Mesendoderm (in vitro differentiated cells): ENCODE results near the gene IFI30.

ENCODE experiments used
- DNase-seq: peaks from one replicate; pipeline ENCODE4 v3.0.0; 2013
- H2AK5ac ChIP-seq: 2 replicates; pipeline ENCODE4 v1.6.1; 2013; ENCODE audit warnings: low read length, inconsistent platforms
- H2BK120ac ChIP-seq: 2 replicates; pipeline ENCODE4 v1.6.1; 2013; ENCODE audit warnings: low read depth, mild to moderate bottlenecking, low read length, moderate library complexity, mixed read lengths
- H2BK15ac ChIP-seq: replicated peaks from 2 replicates; pipeline ENCODE4 v1.6.1; 2013; ENCODE audit warnings: low read depth, mild to moderate bottlenecking, moderate library complexity
- H2BK5ac ChIP-seq: 2 replicates; pipeline ENCODE4 v1.6.1; 2013; ENCODE audit warnings: low read length, inconsistent platforms
- H3K18ac ChIP-seq: 2 replicates; pipeline ENCODE4 v1.6.1; 2013; ENCODE audit warnings: mild to moderate bottlenecking, low read length, mixed read lengths
- H3K23ac ChIP-seq: one replicate; pipeline ENCODE4 v1.6.1; 2013; ENCODE audit warnings: low read length
- H3K27ac ChIP-seq: 2 replicates; pipeline ENCODE4 v1.5.1; 2013; ENCODE audit warnings: low read depth, mild to moderate bottlenecking, inconsistent platforms, low read length, moderate library complexity
- H3K27me3 ChIP-seq: 2 replicates; pipeline ENCODE4 v1.6.1; 2013; ENCODE audit warnings: low read length, control low read depth, mild to moderate bottlenecking, inconsistent platforms; ENCODE audit not compliant: insufficient read depth, poor library complexity
- H3K36me3 ChIP-seq: 2 replicates; pipeline ENCODE4 v1.6.1; 2013; ENCODE audit warnings: low read length, inconsistent platforms; ENCODE audit not compliant: control insufficient read depth, insufficient read depth
- H3K4ac ChIP-seq: one replicate; pipeline ENCODE4 v1.6.1; 2013; ENCODE audit warnings: low read depth, mild to moderate bottlenecking, low read length, moderate library complexity
- H3K4me1 ChIP-seq: 2 replicates; pipeline ENCODE4 v1.6.1; 2013; ENCODE audit warnings: low read depth, low read length, inconsistent platforms; ENCODE audit not compliant: control insufficient read depth
- H3K4me2 ChIP-seq: 2 replicates; pipeline ENCODE4 v1.6.1; 2013; ENCODE audit warnings: low read length
- H3K4me3 ChIP-seq: 2 replicates; pipeline ENCODE4 v1.5.1; 2013; ENCODE audit warnings: mild to moderate bottlenecking, low read length
- H3K56ac ChIP-seq: one replicate; pipeline ENCODE4 v1.6.1; 2013; ENCODE audit warnings: low read length
- H3K79me1 ChIP-seq: 2 replicates; pipeline ENCODE4 v1.6.1; 2013; ENCODE audit warnings: low read length, inconsistent platforms
- H3K79me2 ChIP-seq: 2 replicates; pipeline ENCODE4 v1.6.1; 2013; ENCODE audit warnings: mild to moderate bottlenecking, low read length; ENCODE audit not compliant: control insufficient read depth, insufficient read depth
- H3K9ac ChIP-seq: 2 replicates; pipeline ENCODE4 v1.6.1; 2013; ENCODE audit warnings: low read length, inconsistent platforms
- H4K5ac ChIP-seq: one replicate; pipeline ENCODE4 v1.6.1; 2013; ENCODE audit warnings: low read length
- H4K8ac ChIP-seq: one replicate; pipeline ENCODE4 v1.6.1; 2013; ENCODE audit warnings: low read depth, mild to moderate bottlenecking, control low read depth, low read length, moderate library complexity
- WGBS: extraction: QIAGEN DNeasy Blood & Tissue Kit; methylation state at CpG from one replicate; pipeline ENCODE4 v1.1.7; 2013; ENCODE audit warnings: low lambda C conversion rate, missing lambda C conversion rate; ENCODE audit not compliant: insufficient coverage; ENCODE audit errors: extremely low coverage; 5-methylcytosine and 5-hydroxymethylcytosine counted together

The IFI30 gene

DNA sequence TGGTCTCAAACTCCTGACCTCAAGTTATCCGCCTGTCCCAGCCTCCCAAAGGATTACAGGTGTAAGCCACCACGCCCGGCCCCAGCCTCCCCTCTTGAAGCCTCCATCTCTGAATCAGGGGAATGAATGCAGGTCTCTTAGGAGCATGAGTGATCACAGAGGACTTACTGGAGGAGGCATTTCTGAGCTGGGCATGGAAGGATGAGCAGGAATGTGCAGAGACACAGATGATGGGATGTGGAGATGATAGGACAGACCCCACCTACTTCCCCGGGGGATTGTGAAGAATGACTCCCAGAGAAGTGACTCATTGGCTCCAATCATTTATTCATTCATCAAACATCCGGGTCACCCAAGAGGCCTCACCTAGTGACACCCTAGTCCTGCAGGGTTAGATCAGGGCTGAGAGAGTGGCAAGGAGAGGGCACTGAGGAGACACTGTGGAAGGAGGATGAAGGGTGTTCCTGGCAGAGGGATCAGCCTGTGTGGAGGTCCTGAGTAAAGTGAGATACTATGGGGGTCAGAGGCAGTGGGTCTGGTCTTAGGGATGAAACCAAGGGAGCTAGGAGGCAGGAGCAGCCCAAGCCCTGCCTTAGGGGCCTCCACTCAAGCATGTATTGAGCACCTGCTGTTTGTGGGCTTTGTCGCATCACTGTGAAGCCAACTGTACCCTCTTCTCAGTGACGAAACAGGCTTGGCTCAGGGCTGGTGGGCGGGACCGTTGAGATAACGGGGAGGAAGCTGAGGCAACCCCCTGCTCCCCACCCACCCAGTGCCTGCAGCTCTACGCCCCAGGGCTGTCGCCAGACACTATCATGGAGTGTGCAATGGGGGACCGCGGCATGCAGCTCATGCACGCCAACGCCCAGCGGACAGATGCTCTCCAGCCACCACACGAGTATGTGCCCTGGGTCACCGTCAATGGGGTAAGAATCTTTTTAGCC is 3.0 kb downstream of the IFI30 start:
- peaks cover 2% of the 10 kb centered on the region for H3K4me1 ChIP-seq
- no peaks in the 10 kb centered on the region for H3K36me3 ChIP-seq
- H3K4me3 ChIP-seq: no peak overlapping the region
- no peak overlapping the region for H2BK5ac ChIP-seq
- H2AK5ac ChIP-seq: no peak overlapping the region
- H4K8ac ChIP-seq: no peak overlapping the region
- H3K27ac ChIP-seq: no peak overlapping the region
- H3K23ac ChIP-seq: no peak overlapping the region
- H3K4ac ChIP-seq: no peak overlapping the region
- H2BK15ac ChIP-seq: no peak overlapping the region
- H3K56ac ChIP-seq: no peak overlapping the region
- H3K18ac ChIP-seq: no peak overlapping the region
- no CpG with 5 or more reads among the region's 19 CpGs for WGBS
- H4K5ac ChIP-seq: no peak overlapping the region
- DNase-seq: no peak
- no peaks in the 10 kb centered on the region for H3K27me3 ChIP-seq
- no peak overlapping the region for H2BK120ac ChIP-seq
- no peaks in the 10 kb centered on the region for H3K79me2 ChIP-seq
- H3K9ac ChIP-seq: no peak overlapping the region
- H3K79me1 ChIP-seq: no peaks in the 10 kb centered on the region
- no peak overlapping the region for H3K4me2 ChIP-seq

DNA sequence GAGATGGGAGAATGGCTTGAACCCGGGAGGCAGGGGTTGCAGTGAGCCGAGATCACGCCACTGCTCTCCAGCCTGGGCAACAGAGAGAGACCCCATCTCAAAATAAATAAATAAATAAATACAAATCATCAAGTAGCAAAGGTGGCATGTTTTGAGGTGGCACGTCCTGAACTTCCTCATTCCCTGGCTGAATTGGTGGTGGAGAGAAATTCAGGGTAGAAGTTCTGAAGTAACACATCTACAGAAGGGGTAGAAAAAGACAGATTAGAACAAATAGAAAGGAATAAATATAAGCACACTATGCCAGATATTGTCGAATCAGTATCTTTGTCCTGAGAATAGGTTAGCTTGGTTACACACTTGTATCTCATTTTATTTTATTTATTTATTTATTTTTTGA is 6.3 kb downstream of the IFI30 start:
- no CpG with 5 or more reads among the region's 5 CpGs for WGBS
- H3K4me2 ChIP-seq: no peak overlapping the region
- H3K4me1 ChIP-seq: no peaks in the 10 kb centered on the region
- no peaks in the 10 kb centered on the region for H3K79me1 ChIP-seq
- H2BK120ac ChIP-seq: no peak overlapping the region
- H3K27ac ChIP-seq: no peak overlapping the region
- no peak overlapping the region for H2AK5ac ChIP-seq
- no peak overlapping the region for H3K4ac ChIP-seq
- H4K5ac ChIP-seq: no peak overlapping the region
- no peaks in the 10 kb centered on the region for H3K27me3 ChIP-seq
- no peak overlapping the region for H3K18ac ChIP-seq
- H3K79me2 ChIP-seq: no peaks in the 10 kb centered on the region
- no peak for DNase-seq
- H3K36me3 ChIP-seq: no peaks in the 10 kb centered on the region
- no peak overlapping the region for H2BK15ac ChIP-seq
- no peak overlapping the region for H2BK5ac ChIP-seq
- no peak overlapping the region for H3K4me3 ChIP-seq
- no peak overlapping the region for H3K9ac ChIP-seq
- H4K8ac ChIP-seq: no peak overlapping the region
- H3K23ac ChIP-seq: no peak overlapping the region
- no peak overlapping the region for H3K56ac ChIP-seq

DNA sequence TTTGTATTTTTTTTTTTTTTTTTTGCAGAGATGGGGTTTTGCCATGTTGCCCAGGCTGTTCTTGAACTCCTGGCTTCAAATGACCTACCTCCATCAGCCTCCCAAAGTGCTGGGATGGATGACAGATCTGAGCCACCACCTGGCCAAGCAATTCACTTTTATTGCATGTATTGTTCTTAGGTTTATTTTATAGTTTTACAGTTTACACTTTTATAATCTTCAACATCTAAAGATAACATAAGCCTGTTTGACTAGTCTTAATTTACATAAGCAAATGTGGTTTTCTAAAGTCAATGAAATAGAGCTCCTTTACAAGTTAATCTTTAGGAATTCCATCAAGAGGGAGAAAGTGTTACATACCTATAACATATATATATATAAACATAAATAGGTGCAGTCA is 9.9 kb downstream of the IFI30 start:
- DNase-seq: no peak
- Histone ChIP-seq H3K18ac (no peak overlapping the region), H2BK15ac (no peak overlapping the region)

DNA sequence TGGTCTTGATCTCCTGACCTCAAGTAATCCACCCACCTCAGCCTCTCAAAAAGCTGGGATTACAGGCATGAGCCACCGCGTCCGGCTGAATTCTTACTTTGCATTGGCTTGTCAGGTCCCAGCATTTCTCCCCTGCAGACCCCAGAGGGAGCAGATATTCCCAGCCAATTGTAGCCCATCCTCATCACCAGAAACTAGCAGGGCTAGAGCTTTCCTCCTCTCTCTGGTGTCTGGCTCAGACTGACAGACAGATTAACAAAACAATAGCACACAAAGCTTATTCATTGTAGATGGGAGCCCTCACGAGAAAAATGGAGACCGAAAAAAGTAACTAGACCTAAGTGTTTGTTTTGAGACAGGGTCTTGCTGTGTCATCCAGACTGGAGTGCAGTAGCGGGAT is 11.9 kb downstream of the IFI30 start:
- Histone ChIP-seq H3K27ac (no peak overlapping the region), H2BK15ac (no peak overlapping the region), H3K4me3 (no peak overlapping the region), H4K5ac (no peak overlapping the region), H3K9ac (no peak overlapping the region), H3K4ac (no peak overlapping the region), H3K4me2 (no peak overlapping the region), H3K27me3 (no peaks in the 10 kb centered on the region), H3K18ac (no peak overlapping the region), H3K56ac (no peak overlapping the region), H3K79me2 (no peaks in the 10 kb centered on the region), H3K36me3 (no peaks in the 10 kb centered on the region), H3K23ac (no peak overlapping the region), H3K79me1 (no peaks in the 10 kb centered on the region), H3K4me1 (no peaks in the 10 kb centered on the region), H2AK5ac (no peak overlapping the region), H4K8ac (no peak overlapping the region), H2BK120ac (no peak overlapping the region), H2BK5ac (no peak overlapping the region)
- no peak for DNase-seq
- no CpG with 5 or more reads among the region's 6 CpGs for WGBS

More for the DNA sequence above, 9.9 kb downstream of the IFI30 start:
- H2BK5ac ChIP-seq: no peak overlapping the region
- H3K27me3 ChIP-seq: no peaks in the 10 kb centered on the region
- H3K4ac ChIP-seq: no peak overlapping the region
- no peak overlapping the region for H2BK120ac ChIP-seq
- H3K79me2 ChIP-seq: no peaks in the 10 kb centered on the region
- no peak overlapping the region for H3K4me2 ChIP-seq
- no peak overlapping the region for H3K4me3 ChIP-seq
- H2AK5ac ChIP-seq: no peak overlapping the region
- no peaks in the 10 kb centered on the region for H3K4me1 ChIP-seq
- H3K79me1 ChIP-seq: no peaks in the 10 kb centered on the region
- no peak overlapping the region for H3K27ac ChIP-seq
- H3K36me3 ChIP-seq: no peaks in the 10 kb centered on the region
- H4K8ac ChIP-seq: no peak overlapping the region
- H3K23ac ChIP-seq: no peak overlapping the region
- no peak overlapping the region for H3K9ac ChIP-seq
- no peak overlapping the region for H4K5ac ChIP-seq
- H3K56ac ChIP-seq: no peak overlapping the region

DNA sequence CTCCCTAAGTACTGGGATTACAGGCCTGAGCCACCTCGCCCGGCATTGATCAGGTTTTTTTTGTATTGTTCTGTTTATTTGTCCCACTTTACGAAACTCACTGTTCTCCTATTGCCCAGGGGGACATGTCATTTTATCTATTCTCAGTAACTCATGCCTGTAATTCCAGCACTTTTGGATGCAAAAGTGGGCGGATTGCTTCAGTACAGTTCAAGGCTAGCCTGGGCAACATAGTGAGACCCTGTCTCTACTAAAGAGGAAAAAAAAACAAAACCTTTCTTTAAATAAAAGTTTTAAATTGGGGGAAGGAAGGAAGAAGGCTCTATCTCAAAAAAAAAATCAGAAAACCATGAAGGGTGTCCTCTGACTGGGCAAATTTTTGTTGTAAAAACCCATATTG is 16.7 kb downstream of the IFI30 start:
- no peak overlapping the region for H2BK120ac ChIP-seq
- peaks cover 5% of the 10 kb centered on the region for H3K4me1 ChIP-seq
- H4K5ac ChIP-seq: no peak overlapping the region
- H3K4me2 ChIP-seq: no peak overlapping the region
- no peak overlapping the region for H2BK5ac ChIP-seq
- H3K79me1 ChIP-seq: peaks cover 7% of the 10 kb centered on the region
- no peaks in the 10 kb centered on the region for H3K27me3 ChIP-seq
- H3K27ac ChIP-seq: no peak overlapping the region
- no peak overlapping the region for H3K23ac ChIP-seq
- no CpG with 5 or more reads among the region's 4 CpGs for WGBS
- H3K18ac ChIP-seq: no peak overlapping the region
- peaks cover 2% of the 10 kb centered on the region for H3K79me2 ChIP-seq
- H3K36me3 ChIP-seq: no peaks in the 10 kb centered on the region
- no peak overlapping the region for H2AK5ac ChIP-seq
- H3K4me3 ChIP-seq: no peak overlapping the region
- no peak overlapping the region for H3K4ac ChIP-seq
- H4K8ac ChIP-seq: no peak overlapping the region
- H2BK15ac ChIP-seq: no peak overlapping the region
- no peak overlapping the region for H3K9ac ChIP-seq
- no peak for DNase-seq
- no peak overlapping the region for H3K56ac ChIP-seq

DNA sequence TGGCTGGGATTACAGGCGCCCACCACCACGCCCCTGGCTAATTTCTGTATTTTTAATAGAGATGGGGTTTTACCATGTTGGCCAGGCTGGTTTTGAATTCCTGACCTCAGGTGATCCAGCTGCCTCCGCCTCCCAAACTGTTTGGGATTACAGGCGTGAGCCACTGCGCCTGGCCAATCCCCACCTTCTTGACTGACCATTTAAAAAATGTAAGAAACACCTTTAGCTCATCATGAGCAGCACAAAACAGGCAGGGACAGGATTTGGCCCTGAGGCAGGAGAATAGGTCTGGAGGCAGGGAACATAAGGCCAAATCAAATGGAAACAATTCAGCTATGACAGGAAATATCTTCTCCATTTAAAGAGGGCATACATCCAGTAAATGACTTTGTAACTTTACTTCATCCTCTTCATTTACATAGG is 18.0 kb downstream of the IFI30 start:
- peaks cover 5% of the 10 kb centered on the region for H3K4me1 ChIP-seq
- no peak overlapping the region for H3K23ac ChIP-seq
- H4K5ac ChIP-seq: no peak overlapping the region
- H4K8ac ChIP-seq: no peak overlapping the region
- no peak overlapping the region for H3K18ac ChIP-seq
- H3K36me3 ChIP-seq: peaks cover 4% of the 10 kb centered on the region
- H2BK5ac ChIP-seq: no peak overlapping the region
- WGBS: no CpG with 5 or more reads among the region's 5 CpGs
- peaks cover 7% of the 10 kb centered on the region for H3K79me1 ChIP-seq
- no peak overlapping the region for H3K4me2 ChIP-seq
- DNase-seq: no peak
- H2BK120ac ChIP-seq: no peak overlapping the region
- no peak overlapping the region for H3K4ac ChIP-seq
- no peaks in the 10 kb centered on the region for H3K27me3 ChIP-seq
- no peak overlapping the region for H2AK5ac ChIP-seq
- no peak overlapping the region for H3K9ac ChIP-seq
- no peak overlapping the region for H2BK15ac ChIP-seq
- peaks cover 2% of the 10 kb centered on the region for H3K79me2 ChIP-seq
- H3K56ac ChIP-seq: peak overlapping the region; percentile 64
- H3K27ac ChIP-seq: no peak overlapping the region
- H3K4me3 ChIP-seq: no peak overlapping the region
